ENCODE data around the gene MIPOL1. TPM values are rescaled to one million over a fixed set of nuclear protein-coding genes. Genes with fewer than 3 reads are reported as not detected.
A peak's percentile ranks its signal among the peaks of the same experiment; 100 is the strongest.

Gene MIPOL1
- total and polyA plus RNA-seq, 2 of the 13 experiments (the other 11 are each of a cell fraction or from before 2014, with no cell fraction given) = 8.6 to 34.2 TPM

DNA sequence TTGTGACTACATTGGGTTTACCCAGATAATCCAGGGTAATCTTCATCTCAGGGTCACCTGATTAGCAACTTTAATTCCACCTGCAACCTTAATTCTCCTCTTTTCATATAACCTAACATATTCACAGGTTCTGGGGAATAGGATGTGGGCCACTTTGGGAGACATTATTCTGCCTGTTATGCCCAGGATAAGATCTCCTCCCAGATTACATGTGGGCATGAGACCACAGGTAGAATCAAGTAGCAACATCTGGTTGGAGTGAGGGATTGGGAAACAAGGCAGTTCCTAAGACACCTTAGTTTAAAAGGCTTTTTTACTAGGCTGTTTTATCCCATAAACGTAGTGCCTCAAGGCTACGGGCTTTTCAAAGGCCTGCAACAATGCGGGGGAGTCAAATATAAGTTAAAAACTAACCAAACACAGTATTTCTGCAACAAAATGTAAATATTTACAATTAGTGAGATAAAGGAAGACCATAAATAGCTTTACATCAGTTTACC is 215.8 kb downstream of the MIPOL1 start (continued):
- TF ChIP-seq, protein P1, sequence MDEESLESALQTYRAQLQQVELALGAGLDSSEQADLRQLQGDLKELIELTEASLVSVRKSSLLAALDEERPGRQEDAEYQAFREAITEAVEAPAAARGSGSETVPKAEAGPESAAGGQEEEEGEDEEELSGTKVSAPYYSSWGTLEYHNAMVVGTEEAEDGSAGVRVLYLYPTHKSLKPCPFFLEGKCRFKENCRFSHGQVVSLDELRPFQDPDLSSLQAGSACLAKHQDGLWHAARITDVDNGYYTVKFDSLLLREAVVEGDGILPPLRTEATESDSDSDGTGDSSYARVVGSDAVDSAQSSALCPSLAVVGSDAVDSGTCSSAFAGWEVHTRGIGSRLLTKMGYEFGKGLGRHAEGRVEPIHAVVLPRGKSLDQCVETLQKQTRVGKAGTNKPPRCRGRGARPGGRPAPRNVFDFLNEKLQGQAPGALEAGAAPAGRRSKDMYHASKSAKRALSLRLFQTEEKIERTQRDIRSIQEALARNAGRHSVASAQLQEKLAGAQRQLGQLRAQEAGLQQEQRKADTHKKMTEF (CRISPR knock-in tag; IDR thresholded peaks at IDR 0.05) = peak; percentile 75
- TF ChIP-seq ZNF335 (CRISPR knock-in tag; IDR thresholded peaks at IDR 0.05) (peak; percentile 96), MLLT10 (CRISPR knock-in tag; IDR thresholded peaks at IDR 0.05) (no peak), ZSCAN25 (CRISPR knock-in tag; IDR thresholded peaks at IDR 0.05) (no peak), TBX3 (IDR thresholded peaks at IDR 0.05; ENCODE audit: borderline replicate concordance) (no peak), SSRP1 (CRISPR knock-in tag; IDR thresholded peaks at IDR 0.05) (0 out of 2 replicates have a peak, but pooled peaks have one; percentile 64), ZFP1 (CRISPR knock-in tag; IDR thresholded peaks at IDR 0.05) (peak; percentile 92), ZMYM3 (CRISPR knock-in tag; IDR thresholded peaks at IDR 0.05) (no peak), TBL1XR1 (IDR thresholded peaks at IDR 0.05; ENCODE audit: borderline replicate concordance, low read length, partially characterized antibody) (no peak), JARID2 (CRISPR knock-in tag; IDR thresholded peaks at IDR 0.05; ENCODE audit: insufficient replicate concordance) (no peak), ELF1 (CRISPR knock-in tag; IDR thresholded peaks at IDR 0.05) (no peak), KLF9 (CRISPR knock-in tag; IDR thresholded peaks at IDR 0.05; ENCODE audit: low read depth) (no peak), TBX2 (CRISPR knock-in tag; IDR thresholded peaks at IDR 0.05; ENCODE audit: borderline replicate concordance) (no peak), ZNF543 (CRISPR knock-in tag; IDR thresholded peaks at IDR 0.05) (no peak), ZNF563 (CRISPR knock-in tag; IDR thresholded peaks at IDR 0.05) (no peak), EZH2 (conservative IDR thresholded peaks at IDR 0.05; ENCODE audit: low read depth, low read length) (no peak), GFI1 (CRISPR knock-in tag; IDR thresholded peaks at IDR 0.05; ENCODE audit: borderline replicate concordance) (0 out of 2 replicates have a peak, but pooled peaks have one; percentile 45), KDM5B (CRISPR knock-in tag; IDR thresholded peaks at IDR 0.05; ENCODE audit: borderline replicate concordance) (no peak), ZIK1 (CRISPR knock-in tag; IDR thresholded peaks at IDR 0.05; ENCODE audit: borderline replicate concordance, low read depth) (no peak), ZNF572 (CRISPR knock-in tag; IDR thresholded peaks at IDR 0.05) (no peak), NCOR1 (IDR thresholded peaks at IDR 0.05; ENCODE audit: borderline replicate concordance, low read length) (no peak; the same call in 1 of the 2 replicates), ASH2L (IDR thresholded peaks at IDR 0.05; ENCODE audit: insufficient read length, low read depth, low read length) (peak; percentile 34), ZNF878 (CRISPR knock-in tag; IDR thresholded peaks at IDR 0.05) (no peak), ZNF7 (CRISPR knock-in tag; IDR thresholded peaks at IDR 0.05) (0 out of 2 replicates have a peak, but pooled peaks have one; percentile 12), RAD51 (IDR thresholded peaks at IDR 0.05; ENCODE audit: borderline replicate concordance) (no peak), ZNF841 (CRISPR knock-in tag; IDR thresholded peaks at IDR 0.05; ENCODE audit: borderline replicate concordance) (no peak), CC2D1A (CRISPR knock-in tag; IDR thresholded peaks at IDR 0.05) (peak; percentile 83; the same call in 1 of the 2 replicates)
- TF ChIP-seq, protein P2, sequence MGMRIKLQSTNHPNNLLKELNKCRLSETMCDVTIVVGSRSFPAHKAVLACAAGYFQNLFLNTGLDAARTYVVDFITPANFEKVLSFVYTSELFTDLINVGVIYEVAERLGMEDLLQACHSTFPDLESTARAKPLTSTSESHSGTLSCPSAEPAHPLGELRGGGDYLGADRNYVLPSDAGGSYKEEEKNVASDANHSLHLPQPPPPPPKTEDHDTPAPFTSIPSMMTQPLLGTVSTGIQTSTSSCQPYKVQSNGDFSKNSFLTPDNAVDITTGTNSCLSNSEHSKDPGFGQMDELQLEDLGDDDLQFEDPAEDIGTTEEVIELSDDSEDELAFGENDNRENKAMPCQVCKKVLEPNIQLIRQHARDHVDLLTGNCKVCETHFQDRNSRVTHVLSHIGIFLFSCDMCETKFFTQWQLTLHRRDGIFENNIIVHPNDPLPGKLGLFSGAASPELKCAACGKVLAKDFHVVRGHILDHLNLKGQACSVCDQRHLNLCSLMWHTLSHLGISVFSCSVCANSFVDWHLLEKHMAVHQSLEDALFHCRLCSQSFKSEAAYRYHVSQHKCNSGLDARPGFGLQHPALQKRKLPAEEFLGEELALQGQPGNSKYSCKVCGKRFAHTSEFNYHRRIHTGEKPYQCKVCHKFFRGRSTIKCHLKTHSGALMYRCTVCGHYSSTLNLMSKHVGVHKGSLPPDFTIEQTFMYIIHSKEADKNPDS (CRISPR knock-in tag; IDR thresholded peaks at IDR 0.05) = no peak
- TF ChIP-seq, protein P3, sequence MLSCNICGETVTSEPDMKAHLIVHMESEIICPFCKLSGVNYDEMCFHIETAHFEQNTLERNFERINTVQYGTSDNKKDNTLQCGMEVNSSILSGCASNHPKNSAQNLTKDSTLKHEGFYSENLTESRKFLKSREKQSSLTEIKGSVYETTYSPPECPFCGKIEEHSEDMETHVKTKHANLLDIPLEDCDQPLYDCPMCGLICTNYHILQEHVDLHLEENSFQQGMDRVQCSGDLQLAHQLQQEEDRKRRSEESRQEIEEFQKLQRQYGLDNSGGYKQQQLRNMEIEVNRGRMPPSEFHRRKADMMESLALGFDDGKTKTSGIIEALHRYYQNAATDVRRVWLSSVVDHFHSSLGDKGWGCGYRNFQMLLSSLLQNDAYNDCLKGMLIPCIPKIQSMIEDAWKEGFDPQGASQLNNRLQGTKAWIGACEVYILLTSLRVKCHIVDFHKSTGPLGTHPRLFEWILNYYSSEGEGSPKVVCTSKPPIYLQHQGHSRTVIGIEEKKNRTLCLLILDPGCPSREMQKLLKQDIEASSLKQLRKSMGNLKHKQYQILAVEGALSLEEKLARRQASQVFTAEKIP (CRISPR knock-in tag; IDR thresholded peaks at IDR 0.05; ENCODE audit: borderline replicate concordance) = no peak
